Endothelial cell (in vitro differentiated cells): ENCODE data around the gene WNT4. TPM values are rescaled to one million over a fixed set of nuclear protein-coding genes. Genes with fewer than 3 reads are reported as not detected.

ENCODE experiments used
- DNase-seq: peaks from one replicate; pipeline ENCODE4 v3.0.0; 2021; ENCODE audit warnings: low spot score
- H3K27ac Mint-ChIP-seq: one replicate; pipeline ENCODE4 v1.8.0; 2021; ENCODE audit warnings: mixed read lengths, inconsistent platforms; ENCODE audit not compliant: unreplicated experiment
- H3K27me3 Mint-ChIP-seq: one replicate; pipeline ENCODE4 v1.8.0; 2021; ENCODE audit warnings: mild to moderate bottlenecking, moderate library complexity, mixed read lengths, inconsistent platforms; ENCODE audit not compliant: unreplicated experiment
- H3K36me3 Mint-ChIP-seq: one replicate; pipeline ENCODE4 v1.8.0; 2021; ENCODE audit warnings: mild to moderate bottlenecking, low read depth, mixed read lengths, inconsistent platforms; ENCODE audit not compliant: unreplicated experiment
- H3K4me1 Mint-ChIP-seq: one replicate; pipeline ENCODE4 v1.8.0; 2021; ENCODE audit warnings: mild to moderate bottlenecking, mixed read lengths, inconsistent platforms; ENCODE audit not compliant: unreplicated experiment
- H3K4me3 Mint-ChIP-seq: one replicate; pipeline ENCODE4 v1.8.0; 2021; ENCODE audit warnings: mild to moderate bottlenecking, mixed read lengths, inconsistent platforms; ENCODE audit not compliant: unreplicated experiment
- H3K9me3 Mint-ChIP-seq: one replicate; pipeline ENCODE4 v1.8.0; 2021; ENCODE audit warnings: mixed read lengths, inconsistent platforms; ENCODE audit not compliant: unreplicated experiment
- CTCF ChIP-seq: fragments of 200-600 bp; sonication (generic); IDR thresholded peaks from one replicate; pipeline ENCODE4 v1.5.0; 2021; ENCODE audit warnings: antibody characterized with exemption; ENCODE audit not compliant: unreplicated experiment
- total RNA-seq: library from RNA; stranded (reverse); fragmentation: NEBNext Ultra II Directional; extraction: Animal tissue kit (Norgen Biotek cat#: 25700); gene quantifications from one replicate; pipeline ENCODE4 v1.2.1, GENCODE V29; 2021; ENCODE audit not compliant: unreplicated experiment

WNT4 gene
- total RNA-seq, 1 donor from 2014 or later: 0.77 TPM

- no peak for TF ChIP-seq CTCF
- Mint-ChIP-seq H3K4me1 (peaks cover 5% of the 10 kb centered on the region), H3K9me3 (no peaks in the 10 kb centered on the region), H3K36me3 (no peaks in the 10 kb centered on the region), H3K27me3 (peaks cover 6% of the 10 kb centered on the region), H3K27ac (no peak overlapping the region), H3K4me3 (no peak overlapping the region)
- no peak for DNase-seq
These were observed 36.4 kb upstream of the WNT4 start for GRCh38 chr1:22179197-22179803.

- Mint-ChIP-seq H3K4me1 (peaks cover 5% of the 10 kb centered on the region), H3K27me3 (peaks cover 6% of the 10 kb centered on the region), H3K9me3 (no peaks in the 10 kb centered on the region), H3K36me3 (no peaks in the 10 kb centered on the region), H3K4me3 (no peak overlapping the region), H3K27ac (no peak overlapping the region)
- TF ChIP-seq CTCF: no peak
- DNase-seq: no peak
These were observed 34.6 kb upstream of the WNT4 start for GRCh38 chr1:22177354-22178003.

GRCh38 chr1:22176258-22176657, 33.4 kb upstream of the WNT4 start:
- DNase-seq: no peak
- Mint-ChIP-seq H3K27ac (no peak overlapping the region), H3K4me3 (no peak overlapping the region), H3K27me3 (peaks cover 2% of the 10 kb centered on the region), H3K4me1 (no peaks in the 10 kb centered on the region), H3K36me3 (no peaks in the 10 kb centered on the region), H3K9me3 (no peaks in the 10 kb centered on the region)
- no peak for TF ChIP-seq CTCF

GRCh38 chr1:22174446-22175220, 31.7 kb upstream of the WNT4 start:
- no peaks in the 10 kb centered on the region for H3K36me3 Mint-ChIP-seq
- no peak for TF ChIP-seq CTCF
- H3K4me1 Mint-ChIP-seq: no peaks in the 10 kb centered on the region
- peaks cover 2% of the 10 kb centered on the region for H3K27me3 Mint-ChIP-seq
- DNase-seq: no peak
- no peak overlapping the region for H3K27ac Mint-ChIP-seq
- H3K4me3 Mint-ChIP-seq: no peak overlapping the region
- no peaks in the 10 kb centered on the region for H3K9me3 Mint-ChIP-seq
